CD14-positive monocyte (primary cell): ENCODE data around the gene FLNA. TPM values are rescaled to one million over a fixed set of nuclear protein-coding genes. Genes with fewer than 3 reads are reported as not detected.

Source experiments
- DNase-seq, 3 donors: peaks; one replicate each; pipeline ENCODE4 v3.0.0-alpha.2; 2011 to 2022
- H2AFZ ChIP-seq: 2 replicates; pipeline ENCODE4 v1.6.0; 2012; ENCODE audit warnings: mild to moderate bottlenecking, low read depth, low read length, inconsistent platforms; ENCODE audit not compliant: insufficient read depth, poor library complexity, severe bottlenecking
- H3K27ac ChIP-seq, 2 donors: 1 replicate in 1 of 2; 2 replicates in 1 of 2; pipeline ENCODE4 v1.5.1; 2012 to 2013; ENCODE audit warnings: low read length in 2 of 2, control low read depth in 1 of 2, inconsistent platforms in 1 of 2, low read depth in 1 of 2, mild to moderate bottlenecking in 1 of 2
- H3K27me3 ChIP-seq, 2 donors: one replicate each; pipeline versions ENCODE4 v1.6.0 to v1.6.1; 2011 to 2013; ENCODE audit warnings: low read length in 2 of 2; ENCODE audit not compliant: control insufficient read depth in 2 of 2, insufficient read depth in 2 of 2
- H3K36me3 ChIP-seq, 2 donors: replicated peaks in 1 of 2; 1 replicate in 1 of 2; 2 replicates in 1 of 2; pipeline versions ENCODE4 v1.5.1 to v1.6.1; 2012 to 2013; ENCODE audit warnings: low read length in 2 of 2, control low read depth in 1 of 2, inconsistent platforms in 1 of 2, mild to moderate bottlenecking in 1 of 2; ENCODE audit not compliant: insufficient read depth in 2 of 2, control insufficient read depth in 1 of 2
- H3K4me1 ChIP-seq, 2 donors: 1 replicate in 1 of 2; 2 replicates in 1 of 2; pipeline versions ENCODE4 v1.5.1 to v1.6.1; 2012 to 2013; ENCODE audit warnings: low read length in 2 of 2, control low read depth in 1 of 2, inconsistent platforms in 1 of 2, mild to moderate bottlenecking in 1 of 2, moderate library complexity in 1 of 2; ENCODE audit not compliant: insufficient read depth in 2 of 2, control insufficient read depth in 1 of 2
- H3K4me2 ChIP-seq: replicated peaks from 2 replicates; pipeline ENCODE3; 2012; ENCODE audit warnings: low read length, moderate library complexity, mild to moderate bottlenecking; ENCODE audit not compliant: poor library complexity, severe bottlenecking; ENCODE audit errors: extremely low read depth
- H3K4me3 ChIP-seq, 3 experiments: fragments of 200-600 bp in 1 of 3; sonication (generic) in 1 of 3; replicated peaks in 1 of 3; 1 replicate in 2 of 3; 2 replicates in 1 of 3; pipeline ENCODE4 v1.5.1; 2011 to 2013; ENCODE audit warnings: low read length in 3 of 3, mild to moderate bottlenecking in 3 of 3, control low read depth in 2 of 3, low read depth in 2 of 3, inconsistent platforms in 1 of 3, moderate library complexity in 1 of 3
- H3K79me2 ChIP-seq: 2 replicates; pipeline ENCODE4 v1.6.0; 2012; ENCODE audit warnings: mild to moderate bottlenecking, control low read depth, inconsistent platforms, low read length, moderate library complexity; ENCODE audit not compliant: insufficient read depth
- H3K9ac ChIP-seq: 2 replicates; pipeline ENCODE4 v1.6.0; 2017; ENCODE audit warnings: low read length, mild to moderate bottlenecking; ENCODE audit not compliant: insufficient read depth, poor library complexity, severe bottlenecking
- H3K9me3 ChIP-seq, 2 donors: replicated peaks in 1 of 2; 1 replicate in 1 of 2; 2 replicates in 1 of 2; pipeline versions ENCODE4 v1.5.1 to v1.6.1; 2012 to 2013; ENCODE audit warnings: low read length in 2 of 2, control low read depth in 1 of 2; ENCODE audit not compliant: control insufficient read depth in 1 of 2, insufficient read depth in 1 of 2
- H4K20me1 ChIP-seq: 2 replicates; pipeline ENCODE4 v1.6.0; 2012; ENCODE audit warnings: mild to moderate bottlenecking, low read length, control low read depth, moderate library complexity; ENCODE audit not compliant: insufficient read depth
- H3K27ac Mint-ChIP-seq, 7 donors: one replicate each; pipeline ENCODE4 v1.8.0; 2020; ENCODE audit warnings: mild to moderate bottlenecking in 7 of 7, mixed read lengths in 7 of 7, moderate library complexity in 6 of 7, inconsistent platforms in 2 of 7
- H3K27me3 Mint-ChIP-seq, 3 donors: one replicate each; pipeline ENCODE4 v1.8.0; 2021 to 2022; ENCODE audit warnings: low read depth in 3 of 3, mild to moderate bottlenecking in 3 of 3, mixed read lengths in 3 of 3, moderate library complexity in 3 of 3, inconsistent platforms in 1 of 3
- H3K36me3 Mint-ChIP-seq, 2 donors: one replicate each; pipeline ENCODE4 v1.8.0; 2020; ENCODE audit warnings: mixed read lengths in 2 of 2, inconsistent platforms in 1 of 2, mild to moderate bottlenecking in 1 of 2
- H3K4me1 Mint-ChIP-seq: one replicate; pipeline ENCODE4 v1.8.0; 2020; ENCODE audit warnings: mild to moderate bottlenecking, mixed read lengths
- H3K4me3 Mint-ChIP-seq, 2 donors: one replicate each; pipeline ENCODE4 v1.8.0; 2020; ENCODE audit warnings: mild to moderate bottlenecking in 2 of 2, mixed read lengths in 2 of 2, moderate library complexity in 1 of 2
- H3K9me3 Mint-ChIP-seq, 7 donors: one replicate each; pipeline ENCODE4 v1.8.0; 2020 to 2022; ENCODE audit warnings: mixed read lengths in 7 of 7, mild to moderate bottlenecking in 6 of 7, moderate library complexity in 6 of 7, inconsistent platforms in 2 of 7
- CTCF ChIP-seq: fragments of 200-600 bp; IDR thresholded peaks from one replicate; pipeline ENCODE4 v1.8.0; 2022; ENCODE audit warnings: antibody characterized with exemption, mild to moderate bottlenecking
- WGBS: methylation state at CpG from one replicate; pipeline ENCODE4 v1.1.5; 2013; ENCODE audit warnings: missing lambda C conversion rate; ENCODE audit not compliant: insufficient coverage; 5-methylcytosine and 5-hydroxymethylcytosine counted together
- intact Hi-C, 2 donors: fragments of 100-400 bp; cut with micrococcal nuclease; formaldehyde crosslinking; loops; one replicate each; pipeline versions ENCODE4 v1.15.0 to v1.15.1; 2023
- polyA plus RNA-seq, 3 donors: library from polyadenylated mRNA; depleted of rRNA in 1 of 3; unstranded in 2 of 3; stranded (reverse) in 1 of 3; fragments of 300-500 nt in 2 of 3; fragments of >200 nt in 1 of 3; fragmentation: Illumina TruSeq in 2 of 3; gene quantifications; 1 replicate in 2 of 3; 2 replicates in 1 of 3; pipeline ENCODE4 v1.2.3, GENCODE V29; 2012 to 2021

The FLNA gene
- polyA plus RNA-seq, 3 donors = 111 to 874 (median 219) TPM

DNA sequence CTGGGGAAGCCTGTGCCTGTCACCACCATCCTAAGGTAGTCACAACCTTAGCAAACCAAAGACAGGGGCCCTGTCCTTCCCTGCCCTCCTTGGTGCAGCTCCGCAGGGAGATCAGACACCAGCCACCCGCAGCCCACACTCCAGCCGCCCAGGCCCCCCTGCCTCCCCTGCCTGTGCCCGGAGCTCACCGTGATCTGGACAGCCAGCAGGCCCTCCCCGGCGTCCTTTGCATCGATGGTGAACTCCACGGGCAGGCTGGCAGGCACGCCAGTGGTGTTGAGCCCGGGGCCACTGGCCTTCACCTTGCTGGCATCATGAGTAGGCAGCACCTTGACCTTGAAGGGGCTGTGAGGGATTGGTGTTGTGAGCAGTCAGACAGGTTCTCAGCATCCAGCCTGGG is 16.4 kb downstream of the FLNA start:
- H3K9me3 ChIP-seq = no peaks in the 10 kb centered on the region
- no peak overlapping the region for H3K9ac ChIP-seq
- Mint-ChIP-seq H3K4me3 (no peak overlapping the region), H3K36me3 (peaks cover 57 to 91% of the 10 kb centered on the region in 2 donors), H3K4me1 (peaks cover 3% of the 10 kb centered on the region), H3K27ac (peak overlapping the region in 1 of 7 donors; percentile 50), H3K27me3 (peaks cover 0 to 2% (median 0%) of the 10 kb centered on the region in 3 donors), H3K9me3 (no peaks in the 10 kb centered on the region)
- H4K20me1 ChIP-seq = peaks cover 99% of the 10 kb centered on the region
- peaks cover 97 to 98% of the 10 kb centered on the region in 2 donors for H3K36me3 ChIP-seq
- DNase-seq = no peak
- H3K27me3 ChIP-seq = no peaks in the 10 kb centered on the region
- no peak overlapping the region for H3K4me3 ChIP-seq
- peaks cover 0 to 4% of the 10 kb centered on the region in 2 donors for H3K4me1 ChIP-seq
- no peak overlapping the region for H2AFZ ChIP-seq
- peaks cover 79% of the 10 kb centered on the region for H3K79me2 ChIP-seq
- TF ChIP-seq CTCF = no peak
- no peak overlapping the region for H3K4me2 ChIP-seq
- 100% methylated on average over 5 of the region's 11 CpGs for WGBS
- intact Hi-C loops = no loop called here
- H3K27ac ChIP-seq = peak overlapping the region in 1 of 2 donors; percentile 1

GRCh38 chrX:154357205-154357604 is 17.2 kb downstream of the FLNA start:
- H2AFZ ChIP-seq = no peak overlapping the region
- H3K36me3 Mint-ChIP-seq = peaks cover 55 to 93% of the 10 kb centered on the region in 2 donors
- no peaks in the 10 kb centered on the region for H3K27me3 ChIP-seq
- H3K36me3 ChIP-seq = peaks cover 97 to 98% of the 10 kb centered on the region in 2 donors
- H3K27me3 Mint-ChIP-seq = peaks cover 0 to 2% (median 0%) of the 10 kb centered on the region in 3 donors
- no peaks in the 10 kb centered on the region for H3K4me1 Mint-ChIP-seq
- peak overlapping the region in 5 of 7 donors; percentile 8 to 58 (median 40) for H3K27ac Mint-ChIP-seq
- H3K9me3 ChIP-seq = no peaks in the 10 kb centered on the region
- H3K9me3 Mint-ChIP-seq = no peaks in the 10 kb centered on the region
- WGBS = 95% methylated on average over 11 of the region's 27 CpGs
- peaks cover 3 to 11% of the 10 kb centered on the region in 2 donors for H3K4me1 ChIP-seq
- DNase-seq = no peak
- no peak overlapping the region for H3K9ac ChIP-seq
- H3K4me3 ChIP-seq = no peak overlapping the region
- H3K27ac ChIP-seq = no peak overlapping the region
- no peak for TF ChIP-seq CTCF
- peaks cover 99% of the 10 kb centered on the region for H4K20me1 ChIP-seq
- intact Hi-C loops = no loop called here
- peaks cover 71% of the 10 kb centered on the region for H3K79me2 ChIP-seq
- H3K4me3 Mint-ChIP-seq = no peak overlapping the region
- H3K4me2 ChIP-seq = no peak overlapping the region
